Eye (tissue), 1 donor: Measurements from ENCODE around the gene RGMA.

ENCODE experiments used
- DNase-seq: peaks from one replicate; pipeline ENCODE4 v3.0.0-alpha.2; 2015

The RGMA gene

GRCh38 chr15:93088981-93089726 is at the start of gene RGMA:
TSS of gene RGMA (minus strand) at chr15:93089211. CDS start at chr15:93088932, 279 bp downstream.
- no peak for DNase-seq

- DNase-seq, result no peak
Measured at GRCh38 chr15:93136606-93137005, 47.6 kb upstream of the RGMA start.

GRCh38 chr15:93135997-93136397 is 47.0 kb upstream of the RGMA start:
- no peak for DNase-seq

- no peak for DNase-seq
Measured at GRCh38 chr15:93135459-93135858, 46.4 kb upstream of the RGMA start.

GRCh38 chr15:93131485-93132095 is 42.6 kb upstream of the RGMA start:
- DNase-seq, result no peak

- peak; percentile 41 for DNase-seq
Measured at GRCh38 chr15:93129702-93130488, 40.9 kb upstream of the RGMA start.

- no peak for DNase-seq
Measured at GRCh38 chr15:93127286-93127685, 38.3 kb upstream of the RGMA start.

GRCh38 chr15:93126599-93126998 is 37.6 kb upstream of the RGMA start:
- DNase-seq, result peak; percentile 35

GRCh38 chr15:93126148-93126547 is 37.1 kb upstream of the RGMA start:
- DNase-seq, result no peak

- peak; percentile 20 for DNase-seq
Measured at GRCh38 chr15:93124126-93124525, 35.1 kb upstream of the RGMA start.

- DNase-seq, result no peak
Measured at GRCh38 chr15:93121973-93122910, 33.2 kb upstream of the RGMA start.

- no peak for DNase-seq
Measured at GRCh38 chr15:93121107-93121506, 32.1 kb upstream of the RGMA start.

- no peak for DNase-seq
Measured at GRCh38 chr15:93118904-93119303, 29.9 kb upstream of the RGMA start.

GRCh38 chr15:93111451-93111850 is 22.4 kb upstream of the RGMA start:
- no peak for DNase-seq

- DNase-seq, result no peak
Measured at GRCh38 chr15:93110502-93111040, 21.6 kb upstream of the RGMA start.

- peak; percentile 64 for DNase-seq
Measured at GRCh38 chr15:93109336-93110102, 20.5 kb upstream of the RGMA start.

- DNase-seq, result no peak
Measured at GRCh38 chr15:93107646-93108045, 18.6 kb upstream of the RGMA start.

- peak; percentile 51 for DNase-seq
Measured at GRCh38 chr15:93105485-93105884, 16.5 kb upstream of the RGMA start.

GRCh38 chr15:93103823-93104222 is 14.8 kb upstream of the RGMA start:
- DNase-seq, result no peak

GRCh38 chr15:93102211-93102610 is 13.2 kb upstream of the RGMA start:
- no peak for DNase-seq

- DNase-seq, result no peak
Measured at GRCh38 chr15:93093765-93094164, 4.8 kb upstream of the RGMA start.

GRCh38 chr15:93091465-93091864 is 2.5 kb upstream of the RGMA start:
- DNase-seq, result no peak
